Measurements from ENCODE around the gene VPS26C.

Gene VPS26C

GRCh38 chr21:37263827-37264600, 3.1 kb downstream of the VPS26C start:
- peak in 1 of 2 experiments; percentile 7 for DNase-seq

- no peak for DNase-seq
Measured at GRCh38 chr21:37259426-37259825, 7.7 kb downstream of the VPS26C start.

- peak; percentile 89 to 90 for DNase-seq
Measured at GRCh38 chr21:37257967-37258877, 8.9 kb downstream of the VPS26C start.

GRCh38 chr21:37257511-37257966, 9.6 kb downstream of the VPS26C start:
- DNase-seq = peak; percentile 48 to 56

GRCh38 chr21:37253991-37254390, 13.1 kb downstream of the VPS26C start:
- no peak for DNase-seq

- DNase-seq = peak; percentile 63 to 66
Measured at GRCh38 chr21:37251294-37251634, 15.9 kb downstream of the VPS26C start.

GRCh38 chr21:37249112-37249904, 17.8 kb downstream of the VPS26C start:
- DNase-seq = no peak

GRCh38 chr21:37248298-37248697, 18.8 kb downstream of the VPS26C start:
- DNase-seq = no peak

- no peak for DNase-seq
Measured at GRCh38 chr21:37245151-37245550, 22.0 kb downstream of the VPS26C start.

GRCh38 chr21:37244501-37245095, 22.5 kb downstream of the VPS26C start:
- DNase-seq = no peak

- DNase-seq = no peak
Measured at GRCh38 chr21:37243961-37244360, 23.2 kb downstream of the VPS26C start.

- no peak for DNase-seq
Measured at GRCh38 chr21:37241426-37241825, 25.7 kb downstream of the VPS26C start.

- DNase-seq = no peak
Measured at GRCh38 chr21:37240978-37241377, 26.2 kb downstream of the VPS26C start.

- no peak for DNase-seq
Measured at GRCh38 chr21:37237764-37238163, 29.4 kb downstream of the VPS26C start.

- DNase-seq = no peak
Measured at GRCh38 chr21:37237346-37237745, 29.8 kb downstream of the VPS26C start.

- DNase-seq = no peak
Measured at GRCh38 chr21:37233551-37234146, 33.5 kb downstream of the VPS26C start.

GRCh38 chr21:37232274-37233018, 34.7 kb downstream of the VPS26C start:
- DNase-seq = no peak

GRCh38 chr21:37231671-37232070, 35.5 kb downstream of the VPS26C start:
- no peak for DNase-seq

GRCh38 chr21:37231249-37231645, 35.9 kb downstream of the VPS26C start:
- DNase-seq = no peak

- DNase-seq = no peak
Measured at GRCh38 chr21:37230632-37231248, 36.4 kb downstream of the VPS26C start.

- no peak for DNase-seq
Measured at GRCh38 chr21:37228003-37228400, 39.1 kb downstream of the VPS26C start.
